ENCODE data around the gene SETD1B.

DNA sequence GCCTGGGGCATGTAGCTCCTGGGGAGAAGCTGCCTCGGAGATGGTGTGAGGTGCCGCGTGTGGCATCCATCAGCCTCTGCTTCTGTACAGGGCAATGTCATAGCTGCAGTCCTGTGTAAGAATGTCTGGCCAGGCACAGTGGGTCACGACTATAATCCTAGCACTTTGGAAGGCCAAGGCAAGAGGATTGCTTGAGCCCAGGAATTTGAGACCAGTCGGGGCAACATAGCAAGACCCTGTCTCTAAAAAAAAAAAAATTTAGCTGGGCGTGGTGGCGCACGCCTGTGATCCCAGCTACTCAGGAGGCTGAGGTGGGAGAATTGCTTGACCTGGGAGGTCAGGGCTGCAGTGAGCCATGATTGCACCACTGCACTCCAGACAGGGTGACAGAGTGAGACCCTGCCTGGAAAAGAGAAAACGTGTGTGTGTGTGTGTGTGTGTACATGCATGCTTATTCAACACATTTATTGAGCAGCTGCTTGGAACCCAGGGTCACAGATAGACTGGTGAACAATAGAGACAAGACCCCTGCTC lies 34.4 kb upstream of the SETD1B start:
- TF ChIP-seq CTCF (IDR thresholded peaks at IDR 0.05; ENCODE audit: poor library complexity) (no peak), EZH2 (IDR thresholded peaks at IDR 0.05; ENCODE audit: borderline replicate concordance) (no peak)
